GM21360 (cell line): ENCODE measurements around the gene PAGE2B.
"Not testable (repeated sequence)": the region's sequence is repeated elsewhere in the genome, so short reads cannot be mapped to it uniquely, and the experiment has no call there.

Source experiments
- ATAC-seq: cut with Tn5 transposase; IDR thresholded peaks from one replicate; pipeline ENCODE4 v1.9.1; 2021; ENCODE audit warnings: mild to moderate bottlenecking, moderate library complexity; ENCODE audit not compliant: unreplicated experiment

PAGE2B gene

GRCh38 chrX:55107911-55108310, 33.1 kb downstream of the PAGE2B start:
- ATAC-seq: no peak

GRCh38 chrX:55109306-55109705, 34.5 kb downstream of the PAGE2B start:
- ATAC-seq: no peak

- no peak for ATAC-seq
Observed at GRCh38 chrX:55111578-55112254, 36.9 kb downstream of the PAGE2B start.

GRCh38 chrX:55116589-55116988, 41.8 kb downstream of the PAGE2B start:
- not testable (repeated sequence) for ATAC-seq

- ATAC-seq: no peak
Observed at GRCh38 chrX:55118574-55118973, 43.7 kb downstream of the PAGE2B start.

- no peak for ATAC-seq
Observed at GRCh38 chrX:55119271-55119670, 44.4 kb downstream of the PAGE2B start.

GRCh38 chrX:55119712-55120111, 44.9 kb downstream of the PAGE2B start:
- ATAC-seq: no peak

- ATAC-seq: no peak
Observed at GRCh38 chrX:55120761-55121358, 46.0 kb downstream of the PAGE2B start.

GRCh38 chrX:55123900-55124299, 49.1 kb downstream of the PAGE2B start:
- ATAC-seq: no peak

- ATAC-seq: no peak
Observed at GRCh38 chrX:55127692-55128091, 52.9 kb downstream of the PAGE2B start.
